Stimulated activated CD4-positive, alpha-beta T cell treated with anti-CD3 and anti-CD28 coated beads, Interleukin-12 subunit alpha, Interleukin-12 subunit beta, amount 100 ng/mL, for 24 hours (primary cell): ENCODE data around the gene ANGPTL8.

Experiments used
- DNase-seq, 2 experiments: peaks; one replicate each; pipeline ENCODE4 v3.0.0-alpha.2; 2020; ENCODE audit warnings: low read depth in 2 of 2

ANGPTL8 gene

GRCh38 chr19:11203194-11204075, 36.0 kb upstream of the ANGPTL8 start:
- peak in 1 of 2 experiments; percentile 25 for DNase-seq

- no peak for DNase-seq
These were observed 35.3 kb upstream of the ANGPTL8 start for GRCh38 chr19:11204076-11204602.

GRCh38 chr19:11204943-11205349, 34.5 kb upstream of the ANGPTL8 start:
- DNase-seq = no peak

DNA sequence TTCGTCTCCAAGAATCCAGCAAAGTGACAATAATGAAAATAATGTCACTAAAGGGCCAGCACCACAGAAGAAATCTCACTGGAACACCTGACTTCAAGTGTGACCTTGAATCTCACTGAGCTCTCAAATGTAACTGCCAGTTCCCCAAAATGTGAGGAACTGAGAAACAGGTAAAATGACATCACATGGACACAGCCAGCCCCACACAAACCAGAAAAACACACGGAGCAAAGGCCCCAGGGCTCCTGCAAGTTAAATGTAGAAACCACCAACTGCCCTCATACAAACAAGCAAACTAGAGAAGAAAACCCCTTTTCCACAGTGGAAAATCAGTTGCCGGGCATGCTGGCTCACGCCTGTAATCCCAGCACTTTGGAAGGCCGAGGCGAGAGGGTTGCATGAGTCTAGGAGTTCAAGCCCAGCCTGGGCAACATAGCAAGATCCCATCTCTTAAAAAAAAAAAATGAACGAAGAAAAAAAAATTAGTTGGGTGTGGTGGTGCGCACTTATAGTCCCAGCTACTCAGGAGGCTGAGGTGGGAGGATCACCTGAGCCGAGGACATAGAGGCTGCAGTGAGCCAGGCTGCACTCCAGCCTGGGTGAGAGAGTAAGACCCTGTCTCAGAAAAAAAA, 33.4 kb upstream of the ANGPTL8 start:
- no peak for DNase-seq

DNA sequence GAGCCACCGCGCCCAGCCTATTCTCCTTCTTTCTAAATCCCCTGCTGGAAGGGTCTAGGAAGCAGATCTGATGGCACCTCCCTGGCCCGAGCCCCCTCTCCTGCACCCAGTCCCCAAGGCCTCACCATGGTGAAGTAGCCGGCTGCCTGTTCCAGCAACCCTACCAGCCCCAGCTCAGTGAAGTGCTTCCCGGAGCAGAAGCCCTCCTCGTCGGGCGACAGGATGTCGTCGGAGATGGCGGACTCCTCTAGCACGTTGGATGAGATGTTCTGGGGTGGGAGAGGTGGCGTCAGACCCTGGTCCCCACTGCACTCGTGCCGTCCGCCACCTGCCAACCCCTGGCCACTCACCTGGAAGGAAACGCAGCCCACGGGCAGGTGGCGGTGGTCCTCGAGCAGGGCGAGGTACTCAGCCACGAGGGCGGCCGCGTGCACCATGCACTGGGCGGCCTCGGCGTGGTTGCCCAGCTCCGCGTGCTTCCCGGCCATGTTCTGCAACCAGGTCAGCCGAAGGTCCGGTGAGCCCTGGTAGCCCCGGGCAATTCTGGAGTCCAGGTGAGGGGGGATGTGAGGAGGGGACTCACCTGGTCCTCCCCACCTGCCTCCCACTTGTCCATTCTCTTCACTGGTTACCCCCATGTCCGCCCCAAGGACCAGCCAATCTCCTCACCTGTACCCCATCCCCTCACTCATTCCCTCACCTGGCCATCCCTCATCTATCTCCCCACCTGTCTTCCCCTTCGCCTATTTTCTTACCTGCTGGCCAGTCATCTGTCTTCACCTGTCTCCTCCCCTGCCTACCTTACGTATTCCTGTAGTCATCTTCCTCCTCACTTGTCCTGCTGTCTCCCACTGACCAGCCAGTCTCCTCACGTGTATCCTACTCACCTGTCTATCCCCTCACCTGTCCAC, 30.6 kb upstream of the ANGPTL8 start:
- DNase-seq = no peak

GRCh38 chr19:11209839-11210655, 29.4 kb upstream of the ANGPTL8 start:
- DNase-seq = no peak

DNA sequence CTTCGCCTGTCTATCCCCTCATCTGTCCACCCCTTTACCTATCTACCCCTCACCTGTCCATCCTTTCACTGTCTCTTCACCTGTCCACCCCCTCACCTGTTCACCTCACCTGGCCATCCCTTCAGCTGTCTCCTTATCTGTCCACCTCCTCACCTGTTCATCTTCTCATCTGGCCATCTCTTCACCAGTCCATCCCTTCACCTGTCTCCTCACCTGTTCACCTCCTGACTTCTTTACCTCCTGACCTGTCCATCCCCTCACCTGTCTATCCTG, 28.8 kb upstream of the ANGPTL8 start:
- no peak for DNase-seq

- no peak for DNase-seq
These were observed 25.0 kb upstream of the ANGPTL8 start for GRCh38 chr19:11214387-11214786.

DNA sequence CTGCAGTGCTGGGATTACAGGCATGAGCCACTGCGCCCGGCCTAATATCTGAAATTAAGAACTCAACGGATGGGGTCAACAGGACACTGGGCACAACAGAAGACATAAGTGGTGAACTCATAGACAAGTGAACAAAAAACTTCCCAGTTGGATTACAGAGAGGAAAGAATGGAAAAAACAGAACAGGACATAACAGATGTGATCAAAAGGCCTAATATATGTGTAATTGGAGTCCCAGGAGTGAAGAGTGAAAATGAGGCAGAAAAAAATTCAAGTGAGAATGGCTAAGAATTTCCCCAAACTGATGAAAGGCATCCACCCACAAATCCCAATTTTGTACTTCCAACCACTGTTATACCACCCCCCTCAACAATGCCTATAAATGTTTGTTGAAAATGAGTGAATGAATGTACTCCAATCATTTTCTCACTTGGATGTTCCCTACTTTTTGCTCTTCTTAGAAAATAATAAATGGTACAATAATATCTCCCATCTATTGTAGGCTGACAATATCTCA, 18.3 kb upstream of the ANGPTL8 start:
- DNase-seq = no peak

DNA sequence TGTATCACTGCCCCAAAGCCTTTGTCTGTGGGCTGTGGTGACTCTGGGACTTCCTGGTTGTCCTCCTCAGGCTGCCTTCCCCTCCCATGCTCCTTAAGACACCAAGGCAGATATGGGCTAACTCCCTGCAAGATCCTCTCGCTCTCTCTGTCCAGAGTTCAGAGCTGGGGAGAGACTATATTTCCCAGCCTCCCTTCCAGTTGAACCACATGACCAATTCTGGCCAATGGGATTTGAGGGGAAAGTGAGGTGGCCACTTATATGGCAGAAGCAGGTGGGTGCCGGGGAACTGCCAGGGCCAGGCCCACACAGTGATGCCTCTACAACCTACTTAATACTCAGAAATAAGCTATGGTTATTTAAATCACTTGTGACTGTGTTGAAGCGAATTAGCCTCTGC, 16.2 kb upstream of the ANGPTL8 start:
- DNase-seq = no peak

DNA sequence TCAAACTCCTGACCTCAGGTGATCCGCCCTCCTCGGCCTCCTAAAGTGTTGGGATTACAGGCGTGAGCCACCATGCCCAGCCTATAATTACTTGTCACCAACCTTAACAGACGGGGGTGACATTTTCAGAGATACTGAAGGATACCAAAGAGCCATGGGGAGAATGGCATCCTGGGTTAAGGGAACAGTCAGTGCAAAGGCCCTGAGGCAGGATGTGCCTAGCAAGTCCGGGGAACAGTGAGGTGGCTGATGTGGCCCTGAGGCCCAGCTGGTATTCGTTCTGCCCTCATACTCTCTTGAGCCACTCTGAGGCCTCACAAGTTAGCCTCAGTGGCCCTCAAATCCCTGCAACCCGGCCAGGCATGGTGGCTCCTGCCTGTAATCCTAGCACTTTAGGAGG, 15.0 kb upstream of the ANGPTL8 start:
- no peak for DNase-seq

GRCh38 chr19:11225172-11225571, 14.2 kb upstream of the ANGPTL8 start:
- no peak for DNase-seq

DNA sequence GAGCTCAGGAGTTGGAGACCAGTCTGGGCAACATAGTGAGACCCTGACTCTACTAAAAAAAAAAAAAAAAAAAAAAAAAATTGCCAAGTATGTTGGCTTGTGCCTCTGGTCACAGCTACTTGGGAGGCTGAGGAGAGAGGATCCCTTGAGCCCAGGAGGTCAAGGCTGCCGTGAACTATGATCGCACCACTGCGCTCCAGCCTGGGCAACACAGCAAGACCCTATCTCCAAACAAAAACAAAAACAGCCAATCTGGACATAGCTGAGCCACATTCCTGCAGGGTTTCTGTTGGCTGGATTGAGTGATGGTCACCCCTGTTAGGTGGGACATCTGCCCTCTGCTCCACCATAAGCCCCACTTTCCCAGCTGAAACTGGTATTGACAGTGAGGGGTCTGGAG, 13.6 kb upstream of the ANGPTL8 start:
- DNase-seq = no peak

- DNase-seq = no peak
These were observed 12.7 kb upstream of the ANGPTL8 start for GRCh38 chr19:11226716-11227166.

GRCh38 chr19:11227195-11227886, 12.1 kb upstream of the ANGPTL8 start:
- DNase-seq = peak in 1 of 2 experiments; percentile 8

DNA sequence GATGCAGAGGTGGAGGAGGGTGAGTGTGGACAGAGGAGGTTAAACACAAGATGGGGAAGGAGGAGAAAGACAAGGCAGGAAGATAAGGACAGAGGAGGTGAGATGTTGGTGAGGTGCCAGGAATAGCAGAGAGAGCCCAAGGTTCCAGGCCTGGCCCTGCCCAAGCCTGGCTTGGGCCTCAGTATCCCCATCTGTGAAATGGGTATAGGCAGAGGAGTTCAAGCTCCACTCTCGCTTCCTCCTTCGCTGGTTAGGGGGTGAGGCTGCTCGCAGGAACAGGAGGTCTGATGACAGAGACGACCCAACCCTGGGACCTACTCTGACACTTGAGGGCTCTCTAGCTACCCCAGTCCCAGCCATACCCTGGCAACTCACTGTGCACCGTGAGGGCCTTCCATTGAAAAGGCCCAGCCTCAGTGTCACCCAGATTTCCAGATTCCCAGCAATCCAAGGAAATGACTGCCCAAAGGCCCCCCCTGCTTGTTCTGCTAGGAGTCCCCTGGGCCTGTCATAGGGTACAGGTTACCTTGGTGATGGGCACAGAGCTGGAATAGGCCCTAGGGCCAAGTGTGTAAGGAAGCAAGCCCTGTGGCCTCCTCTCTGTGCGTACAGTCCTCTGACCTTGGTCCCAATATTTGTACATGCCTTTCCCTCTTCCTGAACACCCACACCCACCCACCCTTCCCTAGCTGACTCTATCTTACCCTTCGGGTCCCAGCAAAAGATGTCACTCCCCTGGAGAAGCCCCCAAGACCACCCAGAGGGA, 8.6 kb upstream of the ANGPTL8 start:
- no peak for DNase-seq

DNA sequence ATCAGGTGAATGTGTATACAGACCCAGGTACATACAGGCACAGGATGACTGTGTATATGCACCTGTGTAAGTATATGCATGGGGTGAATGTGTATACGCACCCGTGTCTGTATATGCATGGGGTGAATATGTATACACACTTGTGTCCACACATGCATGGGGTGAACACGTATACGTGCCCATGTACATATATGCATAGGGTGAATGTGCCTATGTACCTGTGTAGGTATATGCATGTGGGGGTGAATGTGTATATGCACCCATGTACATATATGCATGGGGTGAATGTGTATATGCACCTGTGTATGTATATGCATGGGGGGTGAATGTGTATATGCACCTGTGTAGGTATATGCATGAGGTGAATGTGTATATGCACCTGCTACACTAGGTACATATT, 6.9 kb upstream of the ANGPTL8 start:
- DNase-seq = no peak

GRCh38 chr19:11233073-11233472, 6.3 kb upstream of the ANGPTL8 start:
- no peak for DNase-seq

- DNase-seq = no peak
These were observed 4.8 kb upstream of the ANGPTL8 start for GRCh38 chr19:11234486-11235075.
